GM21423 (cell line): ENCODE data around the gene TRMT10C.
"Not testable (repeated sequence)": the region's sequence is repeated elsewhere in the genome, so short reads cannot be mapped to it uniquely, and the experiment has no call there.

Experiments used
- ATAC-seq: cut with Tn5 transposase; IDR thresholded peaks from one replicate; pipeline ENCODE4 v1.9.1; 2021; ENCODE audit warnings: mild to moderate bottlenecking, moderate library complexity; ENCODE audit not compliant: unreplicated experiment

The TRMT10C gene

DNA sequence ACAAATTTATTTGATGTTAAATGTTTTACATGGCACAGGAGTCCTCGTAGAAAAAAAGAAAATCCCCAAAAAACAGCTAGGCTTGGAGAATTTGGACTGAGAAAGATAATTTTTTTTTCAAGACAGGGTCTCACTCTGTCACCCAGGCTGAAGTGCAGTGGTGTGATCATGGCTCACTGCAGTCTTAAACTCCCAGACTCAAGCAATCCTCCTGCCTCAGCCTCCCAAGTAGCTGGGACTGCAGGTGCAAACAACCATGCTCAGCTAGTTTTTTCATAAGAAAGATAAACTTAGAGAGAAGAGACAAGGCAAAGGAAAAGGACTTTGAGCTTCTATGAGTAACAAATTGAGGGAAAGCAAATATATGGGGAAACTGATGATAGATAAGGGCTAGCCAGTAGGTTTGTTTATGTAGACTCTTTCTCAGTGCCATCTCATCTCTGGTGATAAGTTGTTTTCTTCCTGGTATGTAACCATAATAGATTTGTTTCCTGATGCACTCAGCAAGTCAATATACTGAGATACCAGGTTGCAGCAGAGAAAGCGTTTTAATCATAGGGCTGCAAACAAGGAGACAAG, 13.1 kb upstream of the TRMT10C start:
- ATAC-seq: no peak

- ATAC-seq: no peak
Measured at GRCh38 chr3:101549473-101549872, 12.2 kb upstream of the TRMT10C start.

DNA sequence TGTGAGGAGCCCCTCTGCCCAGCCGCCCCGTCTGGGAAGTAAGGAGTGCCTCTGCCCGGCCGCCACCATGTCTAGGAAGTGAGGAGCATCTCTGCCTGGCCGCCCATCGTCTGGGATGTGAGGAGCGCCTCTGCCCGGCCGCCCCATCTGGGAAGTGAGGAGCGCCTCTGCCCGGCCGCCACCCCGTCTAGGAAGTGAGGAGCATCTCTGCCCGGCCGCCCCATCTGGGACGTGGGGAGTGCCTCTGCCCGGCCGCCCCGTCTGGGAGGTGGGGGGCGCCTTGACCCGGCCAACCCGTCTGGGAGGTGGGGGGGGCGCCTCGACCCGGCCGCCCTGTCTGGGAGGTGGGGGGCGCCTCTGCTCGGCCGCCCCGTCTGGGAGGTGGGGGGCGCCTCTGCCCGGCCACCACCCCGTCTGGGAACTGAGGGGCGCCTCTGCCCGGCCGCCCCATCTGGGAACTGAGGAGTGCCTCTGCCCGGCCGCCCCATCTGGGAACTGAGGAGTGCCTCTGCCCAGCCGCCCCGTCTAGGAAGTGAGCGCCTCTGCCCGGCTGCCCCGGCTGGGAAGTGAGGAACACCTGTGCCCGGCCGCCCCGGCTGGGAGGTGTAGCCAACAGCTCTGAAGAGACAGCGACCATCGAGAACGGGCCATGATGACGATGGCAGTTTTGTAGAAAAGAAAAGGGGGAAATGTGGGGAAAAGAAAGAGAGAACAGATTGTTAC, 10.1 kb upstream of the TRMT10C start:
- not testable (repeated sequence) for ATAC-seq

DNA sequence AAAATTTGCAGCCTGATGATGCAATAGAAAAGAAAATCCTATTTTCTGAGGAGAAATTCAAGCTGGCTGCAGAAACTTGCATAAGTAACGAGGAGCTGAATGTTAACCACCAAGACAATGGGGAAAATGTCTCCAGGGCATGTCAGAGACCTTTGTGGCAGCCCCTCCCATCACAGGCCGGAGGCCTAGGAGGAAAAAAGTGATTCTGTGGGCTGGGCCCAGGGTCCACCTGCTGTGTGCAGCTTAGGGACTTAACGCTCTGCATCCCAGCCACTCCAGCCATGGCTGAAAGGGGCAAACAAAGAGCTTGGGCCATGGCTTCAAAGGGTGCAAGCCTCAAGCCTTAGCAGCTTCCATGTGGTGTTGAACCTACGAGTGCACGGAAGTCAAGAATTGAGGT, 8.3 kb upstream of the TRMT10C start:
- not testable (repeated sequence) for ATAC-seq

DNA sequence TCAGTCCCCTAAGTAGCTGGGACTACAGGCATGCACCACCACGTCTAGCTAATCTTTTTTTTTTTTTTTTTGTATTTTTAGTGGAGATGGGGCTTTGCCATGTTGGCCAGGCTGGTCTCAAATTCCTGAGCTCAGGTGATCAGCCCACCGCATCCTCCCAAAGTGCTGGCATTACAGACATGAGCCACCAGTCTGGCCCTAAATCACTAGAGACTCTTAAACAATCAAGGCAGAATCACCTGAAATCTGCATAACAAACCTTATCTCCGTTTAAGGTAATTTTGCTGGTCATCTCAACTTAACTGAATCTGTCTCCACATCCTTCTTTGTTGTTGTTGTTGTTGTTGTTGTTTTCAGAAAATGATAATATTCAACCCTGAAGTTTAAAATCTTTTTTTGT, 5.6 kb upstream of the TRMT10C start:
- ATAC-seq: no peak

GRCh38 chr3:101567528-101568317, 6.1 kb downstream of the TRMT10C start:
- no peak for ATAC-seq

DNA sequence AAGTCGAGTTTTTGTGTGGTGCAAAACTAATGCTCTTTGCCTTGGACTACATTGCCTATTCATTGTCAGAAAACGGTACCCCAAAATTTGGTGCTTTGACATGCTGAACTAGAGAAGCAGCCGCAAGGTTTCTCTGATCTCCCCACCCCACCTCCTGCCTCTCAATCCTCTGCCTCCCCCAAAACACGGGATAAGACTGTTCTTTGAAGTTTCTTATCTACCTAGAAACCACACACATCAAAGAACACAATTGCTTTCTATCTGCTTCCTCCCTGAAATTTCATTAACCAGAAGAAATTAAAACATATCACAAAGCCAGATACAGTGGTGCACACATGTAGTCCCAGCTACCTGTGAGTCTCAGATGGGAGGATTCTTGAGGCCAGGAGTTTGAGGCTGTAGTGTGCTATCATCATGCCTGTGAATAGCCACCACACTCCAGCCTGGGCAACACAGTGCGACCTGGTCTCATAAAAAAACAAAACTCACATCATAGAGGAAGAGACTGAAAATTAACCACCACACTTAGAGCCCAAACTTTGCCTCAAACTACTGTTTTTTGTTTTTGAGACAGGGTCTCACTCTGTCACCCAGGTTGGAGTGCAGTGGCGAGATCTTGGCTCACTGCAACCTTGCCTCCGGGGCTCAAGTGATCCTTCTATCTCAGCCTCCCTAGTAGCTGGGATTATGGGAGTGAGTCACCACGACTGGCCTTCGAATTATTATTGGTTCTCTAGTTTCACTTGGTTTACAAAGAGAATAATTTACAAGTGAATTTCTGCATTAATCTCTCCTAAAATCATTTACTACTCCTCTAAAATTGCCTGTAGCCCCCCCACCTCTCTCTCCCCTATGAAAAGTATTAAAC, 9.6 kb downstream of the TRMT10C start:
- ATAC-seq: no peak

DNA sequence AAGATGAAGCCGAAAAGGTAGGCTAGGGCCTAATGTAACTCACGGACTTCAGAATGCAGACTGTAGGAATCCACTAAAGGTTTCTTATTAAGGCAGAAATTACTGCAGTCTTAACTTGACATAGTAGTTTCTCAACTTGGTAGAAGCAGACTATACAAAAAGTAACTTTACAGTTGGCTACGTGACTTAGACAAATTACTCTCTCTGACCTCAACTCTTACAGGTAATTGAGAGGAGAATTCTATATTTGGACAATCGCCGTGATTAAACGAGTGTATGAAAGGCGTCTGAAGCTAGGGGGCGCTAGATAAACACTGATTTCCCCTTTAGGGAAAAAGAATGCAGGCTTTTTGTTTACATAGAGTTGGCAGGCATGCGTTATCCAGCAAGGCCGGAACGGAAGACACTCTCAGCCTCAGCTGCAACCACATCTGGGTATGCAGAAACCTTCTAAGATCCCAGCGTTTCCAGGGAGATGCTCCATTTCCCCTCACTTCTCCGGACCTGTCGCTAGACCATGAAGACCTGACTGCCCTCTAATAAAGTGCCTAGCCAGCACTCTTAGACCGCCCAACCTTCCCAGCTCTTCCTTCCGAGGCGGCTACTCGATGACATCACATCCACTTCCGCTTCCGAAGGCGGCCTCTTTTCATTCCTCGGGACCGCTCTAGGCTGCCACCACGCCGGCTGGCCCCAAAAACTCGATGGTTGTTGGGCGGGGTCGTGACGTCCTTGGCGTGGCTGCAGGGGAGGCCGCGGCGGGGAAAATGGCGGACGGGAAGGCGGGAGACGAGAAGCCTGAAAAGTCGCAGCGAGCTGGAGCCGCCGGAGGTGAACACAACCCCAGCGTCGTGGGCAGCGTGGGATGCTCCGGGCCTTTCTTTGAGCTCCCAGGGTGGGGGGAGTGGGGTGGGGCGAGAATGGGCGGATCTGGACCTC, 12.1 kb downstream of the TRMT10C start, which contains the start of gene PCNP:
PCNP (plus strand) TSS at position 732 of the 939 bp plus-strand sequence; CDS start at position 768, 36 bp downstream.
- peak; percentile 88 for ATAC-seq

GRCh38 chr3:101574388-101575112, 12.9 kb downstream of the TRMT10C start:
- peak; percentile 37 for ATAC-seq

DNA sequence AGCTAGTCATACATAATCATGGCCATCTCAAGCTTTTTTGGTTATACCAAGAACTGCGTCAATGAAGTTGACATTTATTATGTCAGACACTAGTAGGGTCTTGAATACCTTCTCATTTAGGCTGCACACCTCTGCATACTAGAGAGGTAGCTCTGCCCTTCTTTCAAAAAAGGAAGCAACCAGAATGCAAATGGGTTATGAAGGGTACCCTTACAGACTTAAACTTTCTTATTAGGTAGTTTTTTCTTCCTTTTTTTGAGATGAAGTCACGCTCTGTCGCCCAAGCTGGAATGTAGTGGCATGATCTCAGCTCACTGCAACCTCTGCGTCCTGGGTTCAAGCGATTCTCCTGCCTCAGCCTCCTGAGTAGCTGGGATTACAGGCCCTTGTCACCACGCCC, 15.6 kb downstream of the TRMT10C start:
- no peak for ATAC-seq

DNA sequence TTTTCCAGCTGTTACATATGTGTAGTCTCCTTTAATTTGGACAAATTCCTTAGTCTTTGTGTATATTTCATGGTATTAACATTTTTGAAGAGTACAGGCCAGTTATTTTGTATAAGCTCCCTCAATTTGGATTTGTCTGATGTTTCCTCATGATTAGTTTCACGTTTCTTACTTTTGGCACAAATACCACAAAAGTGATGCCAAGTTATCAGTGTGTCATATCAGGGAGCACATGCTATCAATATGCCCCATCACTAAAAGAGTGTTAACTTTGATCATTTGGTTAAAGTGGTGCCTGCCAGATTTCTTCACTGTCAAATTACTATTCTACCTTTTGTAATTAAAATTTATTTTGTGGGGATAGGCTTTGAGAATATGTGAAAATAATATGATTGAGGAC, 26.9 kb downstream of the TRMT10C start:
- no peak for ATAC-seq

GRCh38 chr3:101591071-101591470, 29.4 kb downstream of the TRMT10C start:
- ATAC-seq: no peak

DNA sequence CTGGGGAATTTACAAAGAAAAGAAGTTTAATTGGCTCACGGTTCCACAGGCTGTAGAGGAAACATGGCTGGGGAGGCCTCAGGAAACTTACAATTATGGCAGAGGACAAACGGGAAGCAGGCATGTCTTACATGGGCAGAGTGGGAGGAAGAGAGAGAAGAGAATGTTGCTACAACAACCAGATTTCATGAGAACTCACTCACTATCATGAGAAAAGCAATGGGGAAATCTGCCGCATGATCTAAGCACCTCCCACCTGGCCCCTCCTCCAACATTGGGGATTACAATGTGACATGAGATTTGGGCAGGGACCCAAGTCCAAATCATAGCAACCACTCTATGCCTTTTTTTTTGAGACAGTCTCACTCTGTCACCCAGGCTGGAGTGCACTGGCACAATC, 41.1 kb downstream of the TRMT10C start:
- ATAC-seq: no peak

DNA sequence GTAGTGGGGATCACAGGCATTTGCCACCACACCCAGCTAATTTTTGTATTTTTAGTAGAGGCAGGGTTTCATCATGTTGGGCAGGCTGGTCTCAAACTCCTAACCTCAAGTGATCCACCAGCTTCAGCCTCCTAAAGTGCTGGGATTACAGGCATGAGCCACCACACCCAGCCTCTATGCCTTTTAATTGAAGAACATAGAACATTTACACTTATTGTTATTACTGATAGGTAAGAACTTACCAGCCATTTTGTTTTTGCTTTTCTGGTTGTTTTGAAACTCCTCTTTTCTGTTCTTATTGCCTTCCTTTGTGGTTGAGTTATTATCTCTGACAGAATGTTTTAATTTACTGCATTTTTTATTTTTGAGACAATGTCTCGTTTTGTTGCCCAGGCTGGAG, 41.5 kb downstream of the TRMT10C start:
- ATAC-seq: no peak

GRCh38 chr3:101605398-101605797, 43.7 kb downstream of the TRMT10C start:
- ATAC-seq: not testable (repeated sequence)

DNA sequence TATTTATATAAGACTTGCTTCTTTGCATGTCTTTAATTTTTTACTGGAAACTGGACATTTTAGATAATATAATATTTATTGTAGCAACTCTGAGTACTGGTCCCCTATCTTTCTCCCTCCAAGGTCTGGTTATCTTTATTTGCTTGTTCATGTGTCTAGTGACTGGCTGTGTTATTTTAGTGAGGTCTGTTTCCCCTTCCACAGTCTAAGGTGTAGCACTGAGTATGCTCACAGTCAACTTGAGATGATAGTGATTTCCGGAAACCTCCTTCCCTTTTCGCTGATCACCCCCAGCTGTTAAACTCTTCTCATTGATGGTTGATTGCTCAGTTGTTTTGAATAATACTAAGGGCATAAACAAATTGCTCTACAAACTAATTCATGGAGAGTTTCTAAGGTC, 49.4 kb downstream of the TRMT10C start:
- ATAC-seq: no peak

DNA sequence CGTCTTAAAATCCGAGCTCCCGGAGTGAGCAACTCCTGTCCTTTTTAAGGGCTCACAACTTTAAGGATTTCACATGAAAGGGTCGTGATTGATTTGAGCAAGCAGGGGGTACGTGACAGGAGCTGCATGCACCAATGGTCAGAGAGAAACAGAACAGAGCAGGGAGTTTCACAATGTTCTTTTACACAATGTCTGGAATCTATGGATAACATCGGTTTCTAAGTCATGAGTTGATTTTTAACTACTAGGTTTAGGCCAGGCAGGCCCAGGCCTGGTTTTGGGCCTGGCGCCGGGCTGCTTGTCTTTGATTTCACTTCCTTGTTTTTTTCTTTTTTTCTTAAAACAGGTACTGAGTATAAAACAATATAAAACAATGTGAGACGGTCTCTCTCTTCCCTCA, 51.3 kb downstream of the TRMT10C start:
- not testable (repeated sequence) for ATAC-seq

DNA sequence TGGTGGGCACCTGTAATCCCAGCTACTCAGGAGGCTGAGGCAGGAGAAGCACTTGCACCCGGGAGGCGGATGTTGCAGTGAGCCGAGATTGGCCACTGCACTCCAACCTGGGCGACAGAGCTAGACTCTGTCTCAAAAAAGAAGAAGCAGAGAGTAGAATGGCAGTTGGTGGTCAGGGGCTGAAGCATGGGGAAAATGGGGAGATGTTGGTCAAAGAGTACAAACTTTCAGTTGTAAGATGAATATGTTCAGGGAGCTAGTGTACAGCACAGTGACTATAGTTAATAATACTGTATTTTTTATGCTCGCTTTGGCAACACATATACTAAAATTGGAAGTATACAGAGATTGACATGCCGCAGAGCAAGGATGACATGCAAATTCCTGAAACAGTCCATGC, 53.9 kb downstream of the TRMT10C start:
- ATAC-seq: no peak
